ENCODE measurements around the gene SH3D19.

GRCh38 chr4:151356510-151356909 is 31.1 kb upstream of the SH3D19 start:
- TF ChIP-seq CTCF (IDR thresholded peaks at IDR 0.05; ENCODE audit: borderline replicate concordance, extremely low read depth, low read length, poor library complexity, severe bottlenecking) (no peak), EZH2 (IDR thresholded peaks at IDR 0.05; ENCODE audit: borderline replicate concordance, low read depth, low read length, severe bottlenecking) (no peak)
